Endothelial cell of umbilical vein (primary cell): ENCODE data around the gene MAFF. TPM values are rescaled to one million over a fixed set of nuclear protein-coding genes. Genes with fewer than 3 reads are reported as not detected.

Source experiments
- BruUV-seq: library from RNA; stranded (reverse); fragments of 400-500 nt; replicated peaks from 2 replicates; lab custom pipeline; 2021; lab: Mats Ljungman, UMichigan
- CTCF ChIA-PET: fragments of 300-600, 350-600 bp; sonication (Branson Sonifier 250); formaldehyde crosslinking; loops from one replicate; lab custom pipeline; 2021; ENCODE audit warnings: antibody characterized with exemption, inconsistent platforms; lab: Charles Lee
- POLR2A ChIA-PET: fragments of 300-600, 350-600 bp; sonication (Branson Sonifier 250); formaldehyde crosslinking; loops from one replicate; lab custom pipeline; 2021; ENCODE audit warnings: antibody characterized with exemption, inconsistent platforms; lab: Charles Lee
- DNase-seq: peaks from one replicate; pipeline ENCODE4 v3.0.0-alpha.2; 2011; ENCODE audit warnings: low read depth, low spot score
- FAIRE-seq: peaks from 2 replicates; lab custom pipeline; 2011; peaks lifted over from hg19 to GRCh38; lab: Jason Lieb, UNC
- H2AFZ ChIP-seq: 2 replicates; pipeline ENCODE4 v1.6.0; 2012; ENCODE audit warnings: low read depth, low read length, control low read depth, inconsistent platforms
- H3K27ac ChIP-seq: 2 replicates; pipeline ENCODE4 v1.5.1; 2011; ENCODE audit warnings: low read depth, mild to moderate bottlenecking, control low read depth, low read length, moderate library complexity; ENCODE audit not compliant: insufficient read depth
- H3K27me3 ChIP-seq, 2 experiments: 2 replicates each; pipeline versions ENCODE4 v1.6.0 to v1.6.1; 2011; ENCODE audit warnings: low read length in 2 of 2, mixed read lengths in 1 of 2; ENCODE audit not compliant: control insufficient read depth in 2 of 2, insufficient read depth in 2 of 2
- H3K36me3 ChIP-seq, 2 experiments: 2 replicates in 1 of 2; 3 replicates in 1 of 2; pipeline ENCODE4 v1.5.1; 2011; ENCODE audit warnings: low read length in 2 of 2, mild to moderate bottlenecking in 1 of 2, moderate library complexity in 1 of 2; ENCODE audit not compliant: control insufficient read depth in 2 of 2, insufficient read depth in 2 of 2; ENCODE audit errors: extremely low read depth in 1 of 2
- H3K4me1 ChIP-seq: 3 replicates; pipeline ENCODE4 v1.5.1; 2011; ENCODE audit warnings: mild to moderate bottlenecking, low read length; ENCODE audit not compliant: control insufficient read depth, insufficient read depth; ENCODE audit errors: extremely low read depth
- H3K4me2 ChIP-seq: 2 replicates; pipeline ENCODE4 v1.6.1; 2011; ENCODE audit warnings: low read length, control low read depth, mixed read lengths; ENCODE audit not compliant: insufficient read depth
- H3K4me3 ChIP-seq, 3 experiments: fragments of 200-600 bp in 1 of 3; sonication (generic), shearing (Covaris generic) in 1 of 3; replicated peaks in 1 of 3; 2 replicates each; pipeline ENCODE4 v1.5.1; 2011 to 2016; ENCODE audit warnings: control low read depth in 3 of 3, low read length in 3 of 3, mild to moderate bottlenecking in 2 of 3, inconsistent platforms in 1 of 3, low read depth in 1 of 3, moderate library complexity in 1 of 3; ENCODE audit not compliant: insufficient read depth in 1 of 3
- H3K79me2 ChIP-seq: 2 replicates; pipeline ENCODE4 v1.6.0; 2012; ENCODE audit warnings: low read length, inconsistent platforms; ENCODE audit not compliant: control insufficient read depth, insufficient read depth
- H3K9ac ChIP-seq: replicated peaks from 2 replicates; pipeline ENCODE3; 2011; ENCODE audit warnings: low read length, control low read depth; ENCODE audit not compliant: insufficient read depth; ENCODE audit errors: extremely low read depth
- H3K9me1 ChIP-seq: replicated peaks from 3 replicates; pipeline ENCODE4 v1.6.0; 2011; ENCODE audit warnings: mild to moderate bottlenecking, low read length; ENCODE audit not compliant: control insufficient read depth, insufficient read depth; ENCODE audit errors: extremely low read depth
- H3K9me3 ChIP-seq: replicated peaks from 2 replicates; pipeline ENCODE4 v1.5.1; 2012; ENCODE audit warnings: low read length, inconsistent platforms; ENCODE audit not compliant: control insufficient read depth, insufficient read depth
- H4K20me1 ChIP-seq: replicated peaks from 2 replicates; pipeline ENCODE3; 2011; ENCODE audit warnings: mild to moderate bottlenecking, low read length; ENCODE audit not compliant: control insufficient read depth, insufficient read depth; ENCODE audit errors: extremely low read depth
- CTCF ChIP-seq, 2 donors: IDR thresholded peaks; 1 replicate in 1 of 2; 2 replicates in 1 of 2; pipeline ENCODE4 v1.5.1; 2011; ENCODE audit warnings: low read length in 2 of 2, mild to moderate bottlenecking in 2 of 2, moderate library complexity in 2 of 2, control low read depth in 1 of 2, inconsistent platforms in 1 of 2, low read depth in 1 of 2; ENCODE audit not compliant: insufficient read depth in 1 of 2; ENCODE audit errors: extremely low read depth in 1 of 2
- EZH2 ChIP-seq: IDR thresholded peaks from 2 replicates; pipeline ENCODE4 v1.6.1; 2012; ENCODE audit warnings: borderline replicate concordance, low read depth, mild to moderate bottlenecking, moderate library complexity, low read length, inconsistent platforms; ENCODE audit not compliant: severe bottlenecking
- FOS ChIP-seq: IDR thresholded peaks from 2 replicates; pipeline ENCODE4 v1.6.1; 2011; ENCODE audit warnings: mild to moderate bottlenecking, low read length, moderate library complexity, borderline replicate concordance; ENCODE audit not compliant: insufficient read depth
- GATA2 ChIP-seq: IDR thresholded peaks from 2 replicates; pipeline ENCODE4 v1.7.0; 2011; ENCODE audit warnings: low read depth, mild to moderate bottlenecking, moderate library complexity, mixed read lengths, low read length; ENCODE audit not compliant: insufficient read length, insufficient read depth
- JUN ChIP-seq: IDR thresholded peaks from 2 replicates; pipeline ENCODE4 v1.6.1; 2011; ENCODE audit warnings: borderline replicate concordance, low read depth; ENCODE audit not compliant: insufficient read length, insufficient read depth
- MAX ChIP-seq: IDR thresholded peaks from 2 replicates; pipeline ENCODE4 v1.6.1; 2011; ENCODE audit not compliant: insufficient read depth, insufficient read length
- MYC ChIP-seq: IDR thresholded peaks from one replicate; pipeline ENCODE4 v1.6.1; 2011; ENCODE audit warnings: mild to moderate bottlenecking, low read depth, low read length
- POLR2A ChIP-seq: IDR thresholded peaks from 2 replicates; pipeline ENCODE4 v1.6.1; 2012; ENCODE audit warnings: low read depth, mild to moderate bottlenecking, control low read depth, low read length
- POLR2AphosphoS5 ChIP-seq: IDR thresholded peaks from 2 replicates; pipeline ENCODE4 v1.6.1; 2012; ENCODE audit warnings: low read depth, mild to moderate bottlenecking, control low read depth, low read length, moderate library complexity; ENCODE audit not compliant: insufficient read depth
- dilution Hi-C: fragments of 300-500 bp; cut with MboI; formaldehyde crosslinking; loops from one replicate; pipeline ENCODE4 v1.15.0; 2019; ENCODE audit warnings: low sequenced_read_pairs; ENCODE audit not compliant: extremely low pct_ligation_motif_present
- intact Hi-C: fragments of 100-400 bp; cut with micrococcal nuclease; formaldehyde crosslinking; loops from one replicate; pipeline ENCODE4 v1.10.0; 2022
- polyA plus RNA-seq, 4 experiments: library from polyadenylated mRNA; depleted of rRNA in 3 of 4; stranded (reverse) in 3 of 4; unstranded in 1 of 4; fragments of >200 nt; gene quantifications; 2 replicates each; pipeline versions ENCODE4 v1.2.1 to v1.2.3, GENCODE V29; 2011 to 2012; ENCODE audit warnings: missing spikeins in 1 of 4
- total RNA-seq: library from RNA; stranded (reverse); gene quantifications from 2 replicates; pipeline ENCODE4 v1.2.3, GENCODE V29; 2021

MAFF gene
- total and polyA plus RNA-seq, 2 donors (not counting 3 experiments of a cell fraction or from before 2014, with no cell fraction given): 29.0 to 61.2 TPM

GRCh38 chr22:38190581-38190980, 11.2 kb upstream of the MAFF start:
- FAIRE-seq (no peak), DNase-seq (no peak)
- CTCF ChIA-PET: interaction anchor here (1.6 kb wide), 1 partner anchor 76 kb away, joined by 5 read pairs; no protein-coding TSS in a partner anchor
- H2AFZ ChIP-seq: no peak overlapping the region
- no TSS peak for BruUV-seq
- dilution Hi-C loops (no loop called here), intact Hi-C loops (no loop called here)
- H3K4me2 ChIP-seq: no peak overlapping the region
- H3K9me1 ChIP-seq: no peaks in the 10 kb centered on the region
- H3K9ac ChIP-seq: no peak overlapping the region
- H3K4me1 ChIP-seq: peaks cover 10% of the 10 kb centered on the region
- no peaks in the 10 kb centered on the region for H3K36me3 ChIP-seq
- H4K20me1 ChIP-seq: no peaks in the 10 kb centered on the region
- POLR2A ChIA-PET: no interaction called here
- no peaks in the 10 kb centered on the region for H3K9me3 ChIP-seq
- H3K79me2 ChIP-seq: no peaks in the 10 kb centered on the region
- H3K27me3 ChIP-seq: no peaks in the 10 kb centered on the region
- TF ChIP-seq JUN (no peak), CTCF (IDR thresholded peaks at IDR 0.05; ENCODE audit: extremely low read depth in 1 of 2, insufficient read depth in 1 of 2, low read depth in 1 of 2, low read length in 2 of 2) (no peak), GATA2 (no peak), FOS (no peak), EZH2 (no peak), POLR2AphosphoS5 (no peak), MYC (no peak), MAX (no peak), POLR2A (no peak)
- H3K4me3 ChIP-seq: no peak overlapping the region
- H3K27ac ChIP-seq: no peak overlapping the region
